Neuronal stem cell (in vitro differentiated cells): Measurements from ENCODE around the gene PRICKLE1.

Experiments used
- DNase-seq: peaks from one replicate; pipeline ENCODE4 v3.0.0-alpha.2; 2013; ENCODE audit warnings: low spot score
- H2AFZ ChIP-seq: one replicate; pipeline ENCODE4 v1.6.1; 2013; ENCODE audit warnings: mild to moderate bottlenecking, low read length, inconsistent platforms
- H2AK5ac ChIP-seq: 2 replicates; pipeline ENCODE4 v1.6.1; 2013; ENCODE audit warnings: low read depth, mild to moderate bottlenecking, inconsistent platforms, low read length, moderate library complexity, mixed read lengths
- H2BK120ac ChIP-seq: 2 replicates; pipeline ENCODE4 v1.6.1; 2013; ENCODE audit warnings: low read depth, mild to moderate bottlenecking, inconsistent platforms, low read length, moderate library complexity, mixed read lengths
- H2BK12ac ChIP-seq: one replicate; pipeline ENCODE4 v1.6.1; 2013; ENCODE audit warnings: low read length, inconsistent platforms
- H2BK15ac ChIP-seq: 2 replicates; pipeline ENCODE4 v1.6.1; 2013; ENCODE audit warnings: mild to moderate bottlenecking, low read length, inconsistent platforms, mixed read lengths
- H2BK5ac ChIP-seq: one replicate; pipeline ENCODE4 v1.6.1; 2013; ENCODE audit warnings: inconsistent platforms, mild to moderate bottlenecking, low read length, moderate library complexity
- H3K14ac ChIP-seq: one replicate; pipeline ENCODE4 v1.6.1; 2013; ENCODE audit warnings: low read length, inconsistent platforms
- H3K18ac ChIP-seq: 2 replicates; pipeline ENCODE4 v1.6.1; 2013; ENCODE audit warnings: low read length, inconsistent platforms
- H3K23ac ChIP-seq: 2 replicates; pipeline ENCODE4 v1.6.1; 2013; ENCODE audit warnings: low read depth, mild to moderate bottlenecking, mixed read lengths, low read length, inconsistent platforms; ENCODE audit not compliant: poor library complexity
- H3K27ac ChIP-seq: replicated peaks from 3 replicates; pipeline ENCODE4 v1.5.1; 2013; ENCODE audit warnings: low read length, inconsistent platforms
- H3K27me3 ChIP-seq, 3 experiments: 2 replicates each; pipeline ENCODE4 v1.6.1; 2013; ENCODE audit warnings: low read length in 3 of 3, mild to moderate bottlenecking in 2 of 3, inconsistent platforms in 1 of 3, low read depth in 1 of 3, mixed read lengths in 1 of 3, moderate library complexity in 1 of 3; ENCODE audit not compliant: control insufficient read depth in 3 of 3, insufficient read depth in 3 of 3
- H3K36me3 ChIP-seq, 2 donors: replicated peaks in 1 of 2; 2 replicates each; pipeline ENCODE4 v1.6.1; 2013; ENCODE audit warnings: low read length in 2 of 2; ENCODE audit not compliant: control insufficient read depth in 2 of 2, insufficient read depth in 2 of 2
- H3K4ac ChIP-seq: 2 replicates; pipeline ENCODE4 v1.6.1; 2013; ENCODE audit warnings: inconsistent platforms, mild to moderate bottlenecking, low read length, moderate library complexity
- H3K4me1 ChIP-seq, 2 donors: 1 replicate in 1 of 2; 2 replicates in 1 of 2; pipeline ENCODE4 v1.6.1; 2013; ENCODE audit warnings: low read length in 2 of 2, low read depth in 1 of 2; ENCODE audit not compliant: control insufficient read depth in 2 of 2, insufficient read depth in 1 of 2
- H3K4me2 ChIP-seq: one replicate; pipeline ENCODE4 v1.6.1; 2013; ENCODE audit warnings: mild to moderate bottlenecking, low read length, inconsistent platforms; ENCODE audit not compliant: insufficient read depth, poor library complexity, severe bottlenecking
- H3K4me3 ChIP-seq, 2 donors: 2 replicates each; pipeline ENCODE4 v1.5.1; 2013; ENCODE audit warnings: low read length in 2 of 2, mild to moderate bottlenecking in 2 of 2, inconsistent platforms in 1 of 2, moderate library complexity in 1 of 2
- H3K79me1 ChIP-seq: one replicate; pipeline ENCODE4 v1.6.1; 2013; ENCODE audit warnings: low read depth, mild to moderate bottlenecking, inconsistent platforms, low read length, moderate library complexity
- H3K9ac ChIP-seq: one replicate; pipeline ENCODE4 v1.6.1; 2013; ENCODE audit warnings: mild to moderate bottlenecking, low read depth, low read length, inconsistent platforms; ENCODE audit not compliant: poor library complexity
- H3K9me3 ChIP-seq, 2 donors: replicated peaks in 1 of 2; 2 replicates each; pipeline versions ENCODE3 to v1.6.1; 2013; ENCODE audit warnings: low read length in 2 of 2, mild to moderate bottlenecking in 2 of 2, inconsistent platforms in 1 of 2, low read depth in 1 of 2, mixed read lengths in 1 of 2, moderate library complexity in 1 of 2; ENCODE audit not compliant: control insufficient read depth in 2 of 2, insufficient read depth in 1 of 2
- H4K8ac ChIP-seq: one replicate; pipeline ENCODE4 v1.6.1; 2013; ENCODE audit warnings: low read depth, mild to moderate bottlenecking, inconsistent platforms, low read length, moderate library complexity
- H4K91ac ChIP-seq: one replicate; pipeline ENCODE4 v1.6.1; 2013; ENCODE audit warnings: low read length, low read depth, mild to moderate bottlenecking, inconsistent platforms; ENCODE audit not compliant: poor library complexity
- WGBS, 2 donors: extraction: QIAGEN DNeasy Blood & Tissue Kit; methylation state at CpG; one replicate each; pipeline ENCODE4 v1.1.7; 2013; ENCODE audit warnings: missing lambda C conversion rate in 2 of 2, mixed read lengths in 1 of 2; ENCODE audit not compliant: insufficient read length in 2 of 2, insufficient replicate concordance in 1 of 2; ENCODE audit errors: extremely low coverage in 2 of 2; 5-methylcytosine and 5-hydroxymethylcytosine counted together

PRICKLE1 gene

DNA sequence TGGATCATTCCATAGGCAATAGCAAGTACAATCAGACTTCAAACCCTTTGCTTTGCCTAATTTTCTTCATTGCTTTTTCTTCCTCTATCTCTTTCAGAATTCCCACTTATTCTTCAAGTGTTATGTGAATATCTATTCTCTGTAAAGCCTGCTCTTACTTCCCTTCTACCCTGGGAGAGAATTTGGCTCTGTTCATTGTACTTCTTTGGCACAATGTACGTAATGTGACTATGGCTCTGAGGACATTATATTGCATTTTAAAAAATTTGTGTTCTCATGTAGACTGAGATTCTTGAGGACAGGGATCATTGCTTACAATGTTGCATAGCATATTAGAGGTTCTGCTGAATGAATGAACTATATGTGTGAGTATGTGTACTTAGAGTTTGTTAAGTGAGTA is 16.9 kb upstream of the PRICKLE1 start:
- H3K23ac ChIP-seq, result no peak overlapping the region
- H2BK12ac ChIP-seq, result no peak overlapping the region
- H3K9me3 ChIP-seq, result no peaks in the 10 kb centered on the region
- H2AFZ ChIP-seq, result no peak overlapping the region
- H3K18ac ChIP-seq, result no peak overlapping the region
- no peaks in the 10 kb centered on the region for H3K27me3 ChIP-seq
- no peak overlapping the region for H2BK5ac ChIP-seq
- H3K27ac ChIP-seq, result no peak overlapping the region
- no peak overlapping the region for H3K4me3 ChIP-seq
- no peak overlapping the region for H3K4ac ChIP-seq
- H3K14ac ChIP-seq, result no peak overlapping the region
- H3K36me3 ChIP-seq, result no peaks in the 10 kb centered on the region
- no CpG with 5 or more reads among the region's 1 CpG for WGBS, 2 donors
- no peak overlapping the region for H2AK5ac ChIP-seq
- no peak overlapping the region for H3K4me2 ChIP-seq
- no peaks in the 10 kb centered on the region for H3K79me1 ChIP-seq
- H4K91ac ChIP-seq, result no peak overlapping the region
- H2BK120ac ChIP-seq, result no peak overlapping the region
- H4K8ac ChIP-seq, result no peak overlapping the region
- H2BK15ac ChIP-seq, result no peak overlapping the region
- no peak overlapping the region for H3K9ac ChIP-seq
- peaks cover 3 to 8% of the 10 kb centered on the region in 2 donors for H3K4me1 ChIP-seq
- no peak for DNase-seq

DNA sequence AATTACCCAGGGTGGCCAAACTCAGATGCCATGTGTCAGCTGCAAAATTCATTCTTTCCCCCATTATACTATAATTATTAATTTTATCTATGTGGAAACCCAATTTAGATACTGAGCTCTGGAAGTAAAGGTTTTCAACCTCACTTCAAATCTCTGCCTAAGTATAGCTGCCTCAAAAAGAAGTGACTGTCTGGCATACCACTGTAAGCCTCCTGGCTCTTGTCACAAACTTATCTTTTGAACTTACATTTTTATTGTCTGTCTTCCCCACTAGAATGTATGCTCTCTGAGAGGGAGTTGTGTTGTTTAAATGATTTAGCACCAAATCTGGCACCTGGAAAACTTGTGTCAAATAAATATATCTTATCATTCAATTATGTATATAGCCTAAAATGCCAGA is 16.1 kb upstream of the PRICKLE1 start:
- H3K4me1 ChIP-seq, result peaks cover 3 to 8% of the 10 kb centered on the region in 2 donors
- DNase-seq, result no peak
- H3K9ac ChIP-seq, result no peak overlapping the region
- H3K79me1 ChIP-seq, result no peaks in the 10 kb centered on the region
- no peak overlapping the region for H3K14ac ChIP-seq
- H3K36me3 ChIP-seq, result no peaks in the 10 kb centered on the region
- H2AFZ ChIP-seq, result no peak overlapping the region
- H2BK120ac ChIP-seq, result no peak overlapping the region
- H2BK12ac ChIP-seq, result no peak overlapping the region
- no peak overlapping the region for H3K23ac ChIP-seq
- no peak overlapping the region for H3K4me2 ChIP-seq
- H3K4ac ChIP-seq, result no peak overlapping the region
- H4K91ac ChIP-seq, result no peak overlapping the region
- no peak overlapping the region for H2AK5ac ChIP-seq
- H3K27me3 ChIP-seq, result no peaks in the 10 kb centered on the region
- H2BK15ac ChIP-seq, result no peak overlapping the region
- no peak overlapping the region for H3K4me3 ChIP-seq
- no peak overlapping the region for H3K18ac ChIP-seq
- H3K9me3 ChIP-seq, result no peaks in the 10 kb centered on the region
- no peak overlapping the region for H4K8ac ChIP-seq
- no peak overlapping the region for H2BK5ac ChIP-seq
- no peak overlapping the region for H3K27ac ChIP-seq

DNA sequence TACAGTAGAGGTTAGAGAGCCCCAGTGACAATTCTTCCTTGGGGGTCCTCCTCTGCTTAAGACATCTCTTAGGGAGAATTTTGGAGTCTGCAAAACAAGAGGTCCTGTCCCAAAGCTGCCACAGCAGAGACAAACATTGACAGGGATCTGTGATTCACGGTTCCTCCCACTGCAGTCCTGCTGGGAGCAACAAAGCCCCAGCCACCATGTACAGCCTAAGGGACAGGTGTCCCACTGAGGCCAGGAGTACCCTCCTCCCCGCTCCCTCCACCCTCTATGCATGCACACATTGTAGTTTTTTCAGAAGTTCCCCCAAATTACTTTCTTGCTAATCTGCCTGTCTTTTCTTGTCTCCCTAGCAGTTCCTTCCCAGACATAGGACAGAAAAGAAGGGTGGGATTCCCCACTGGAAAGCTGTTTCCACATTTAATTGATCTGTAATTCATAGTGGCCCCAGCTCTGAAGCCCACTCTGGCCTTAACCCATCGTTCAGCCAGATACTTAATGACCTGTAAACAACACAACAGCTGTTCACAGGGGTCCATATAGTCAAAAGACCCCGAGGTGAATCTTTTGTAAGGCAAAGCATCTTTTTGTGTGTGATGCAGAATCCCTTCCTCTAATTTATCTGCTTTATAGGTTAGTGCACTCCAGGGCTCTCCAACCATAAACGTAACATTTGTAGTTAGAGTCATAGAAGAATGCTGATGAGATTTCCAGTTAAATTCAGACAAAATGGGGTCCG is 13.9 kb upstream of the PRICKLE1 start:
- Histone ChIP-seq H3K4me2 (no peak overlapping the region), H4K8ac (no peak overlapping the region), H4K91ac (no peak overlapping the region), H3K9ac (no peak overlapping the region), H3K4me3 (no peak overlapping the region), H3K36me3 (no peaks in the 10 kb centered on the region), H2BK5ac (no peak overlapping the region), H3K27ac (no peak overlapping the region), H2BK15ac (no peak overlapping the region), H3K18ac (no peak overlapping the region), H2BK120ac (no peak overlapping the region), H2AK5ac (no peak overlapping the region), H3K23ac (no peak overlapping the region), H2BK12ac (no peak overlapping the region), H3K4ac (no peak overlapping the region), H3K27me3 (no peaks in the 10 kb centered on the region), H3K4me1 (peaks cover 5 to 8% of the 10 kb centered on the region in 2 donors), H2AFZ (peak overlapping the region; percentile 48), H3K79me1 (no peaks in the 10 kb centered on the region), H3K9me3 (no peaks in the 10 kb centered on the region), H3K14ac (no peak overlapping the region)
- DNase-seq, result no peak
- WGBS, 2 donors, result no CpG with 5 or more reads among the region's 6 CpGs

DNA sequence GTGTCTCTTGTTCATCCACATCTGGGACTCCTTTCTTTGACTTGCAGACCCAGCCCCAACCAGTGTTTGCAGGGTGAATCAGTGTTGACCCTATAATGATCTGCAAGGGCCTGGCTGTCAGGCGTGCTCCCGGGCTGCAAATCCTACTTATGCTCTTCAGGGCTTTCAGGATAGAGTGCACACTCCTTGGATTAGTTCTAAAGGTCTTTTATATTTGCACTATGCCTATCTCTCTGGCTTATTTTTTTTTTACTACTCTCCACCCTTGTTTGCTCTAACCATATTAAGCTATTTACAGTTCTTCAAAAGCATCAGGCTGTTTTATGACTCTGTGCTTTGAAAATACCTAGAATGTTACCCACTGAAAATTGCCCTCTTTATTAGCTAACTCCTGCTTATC is 4.3 kb upstream of the PRICKLE1 start:
- Histone ChIP-seq H3K79me1 (no peaks in the 10 kb centered on the region), H3K9me3 (no peaks in the 10 kb centered on the region), H4K91ac (no peak overlapping the region), H3K36me3 (no peaks in the 10 kb centered on the region), H2BK120ac (no peak overlapping the region), H3K23ac (no peak overlapping the region), H2BK15ac (no peak overlapping the region), H3K18ac (no peak overlapping the region), H3K27ac (no peak overlapping the region), H3K4me1 (no peaks in the 10 kb centered on the region), H2AK5ac (no peak overlapping the region), H4K8ac (no peak overlapping the region), H2BK12ac (no peak overlapping the region), H3K14ac (no peak overlapping the region), H3K27me3 (peaks cover 0 to 12% (median 0%) of the 10 kb centered on the region in 3 experiments), H3K4me3 (no peak overlapping the region), H3K4ac (no peak overlapping the region), H3K9ac (no peak overlapping the region), H2AFZ (no peak overlapping the region), H3K4me2 (no peak overlapping the region), H2BK5ac (no peak overlapping the region)
- WGBS, 2 donors, result no CpG with 5 or more reads among the region's 2 CpGs
- no peak for DNase-seq
